ENCODE data around the gene UXS1. TPM values are rescaled to one million over a fixed set of nuclear protein-coding genes. Genes with fewer than 3 reads are reported as not detected.
A peak's percentile ranks its signal among the peaks of the same experiment; 100 is the strongest.

The UXS1 gene
- total RNA-seq, 2 experiments from 2014 or later, result 36.2 to 41.9 TPM

DNA sequence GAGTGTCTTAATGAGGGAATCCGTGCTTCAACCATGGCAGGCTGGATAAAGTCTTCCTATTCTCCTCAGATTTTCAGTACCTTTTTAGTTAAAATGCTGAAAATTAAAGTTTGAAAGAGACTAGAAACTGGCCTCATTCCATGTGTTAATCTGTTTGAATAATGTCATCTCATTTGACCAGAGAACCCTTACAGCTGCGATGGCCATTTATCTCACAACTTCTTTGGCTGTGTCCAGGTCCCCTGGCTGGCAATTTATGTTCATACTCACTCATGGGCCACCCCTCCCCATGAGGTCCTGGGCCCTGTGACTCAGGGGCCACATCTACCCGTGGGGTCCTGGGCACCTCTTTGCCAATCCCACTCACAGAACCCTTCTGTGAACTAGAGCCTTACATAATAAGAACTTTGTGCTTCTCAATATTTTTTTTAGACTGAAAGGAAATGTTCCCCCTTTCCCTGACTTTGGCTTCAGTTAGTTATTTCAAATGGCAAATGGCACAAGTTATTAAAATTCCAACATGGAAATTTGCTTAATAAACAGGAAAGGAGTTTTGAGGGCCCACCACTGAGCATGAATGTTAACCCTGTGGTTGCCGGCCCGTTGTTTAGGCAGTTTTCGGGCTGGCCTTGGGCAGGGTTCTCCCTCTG is 134.6 kb downstream of the UXS1 start:
- peaks cover 2% of the 10 kb centered on the region for H3K9me3 Mint-ChIP-seq
- intact Hi-C loops (cut with micrococcal nuclease), result no loop called here
- CTCF ChIA-PET, result no interaction called here
- no peak overlapping the region for H3K27ac Mint-ChIP-seq
- no peaks in the 10 kb centered on the region for H3K36me3 Mint-ChIP-seq (ENCODE audit: low read depth)
- H3K4me1 Mint-ChIP-seq (ENCODE audit: low read depth), result peaks cover 47% of the 10 kb centered on the region
- DNase-seq, result no peak
- H3K4me3 Mint-ChIP-seq, result no peak overlapping the region
- no peaks in the 10 kb centered on the region for H3K27me3 Mint-ChIP-seq (ENCODE audit: low read depth)

DNA sequence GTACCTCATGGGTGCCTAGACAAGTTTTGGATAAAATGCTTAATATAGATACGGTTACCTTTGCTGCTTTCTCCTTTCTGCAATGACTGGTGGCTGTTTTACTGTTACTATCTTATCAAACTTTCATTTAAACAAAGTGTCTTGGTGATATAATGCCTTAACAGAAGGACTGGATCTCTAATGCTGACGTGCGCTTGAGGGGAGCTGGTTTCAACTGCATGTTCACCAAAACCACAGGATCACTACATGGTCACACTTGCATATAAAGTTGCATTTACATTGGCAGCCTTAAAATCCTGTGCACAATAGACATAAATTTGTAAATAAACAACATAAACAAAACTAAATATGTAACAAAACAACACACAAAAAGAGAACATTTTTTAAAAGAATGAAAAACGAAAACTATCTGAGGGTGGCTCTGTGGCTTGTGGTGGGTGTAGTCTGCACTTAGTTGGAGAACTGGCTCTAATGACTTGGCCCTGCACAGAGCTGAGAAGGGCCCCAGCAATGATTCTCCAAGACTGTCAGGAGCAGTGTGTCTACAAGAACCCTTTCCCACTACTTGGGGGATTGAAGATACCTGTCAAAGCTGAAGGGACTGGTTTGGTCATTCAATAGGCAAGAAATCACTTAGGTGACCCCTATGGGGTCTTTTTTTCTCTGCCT is 135.5 kb downstream of the UXS1 start:
- intact Hi-C loops (cut with micrococcal nuclease), result no loop called here
- DNase-seq, result no peak
- H3K27me3 Mint-ChIP-seq (ENCODE audit: low read depth), result no peaks in the 10 kb centered on the region
- no peak overlapping the region for H3K27ac Mint-ChIP-seq
- CTCF ChIA-PET, result no interaction called here
- peaks cover 56% of the 10 kb centered on the region for H3K4me1 Mint-ChIP-seq (ENCODE audit: low read depth)
- no peak overlapping the region for H3K4me3 Mint-ChIP-seq
- no peaks in the 10 kb centered on the region for H3K36me3 Mint-ChIP-seq (ENCODE audit: low read depth)
- H3K9me3 Mint-ChIP-seq, result peaks cover 2% of the 10 kb centered on the region

GRCh38 chr2:106057206-106057605 is 136.9 kb downstream of the UXS1 start:
- intact Hi-C loops (cut with micrococcal nuclease), result no loop called here
- H3K27me3 Mint-ChIP-seq (ENCODE audit: low read depth), result no peaks in the 10 kb centered on the region
- CTCF ChIA-PET, result no interaction called here
- H3K9me3 Mint-ChIP-seq, result peaks cover 2% of the 10 kb centered on the region
- H3K27ac Mint-ChIP-seq, result peak overlapping the region; percentile 37
- H3K36me3 Mint-ChIP-seq (ENCODE audit: low read depth), result no peaks in the 10 kb centered on the region
- H3K4me1 Mint-ChIP-seq (ENCODE audit: low read depth), result peaks cover 66% of the 10 kb centered on the region
- peak; percentile 69 for DNase-seq
- H3K4me3 Mint-ChIP-seq, result no peak overlapping the region

DNA sequence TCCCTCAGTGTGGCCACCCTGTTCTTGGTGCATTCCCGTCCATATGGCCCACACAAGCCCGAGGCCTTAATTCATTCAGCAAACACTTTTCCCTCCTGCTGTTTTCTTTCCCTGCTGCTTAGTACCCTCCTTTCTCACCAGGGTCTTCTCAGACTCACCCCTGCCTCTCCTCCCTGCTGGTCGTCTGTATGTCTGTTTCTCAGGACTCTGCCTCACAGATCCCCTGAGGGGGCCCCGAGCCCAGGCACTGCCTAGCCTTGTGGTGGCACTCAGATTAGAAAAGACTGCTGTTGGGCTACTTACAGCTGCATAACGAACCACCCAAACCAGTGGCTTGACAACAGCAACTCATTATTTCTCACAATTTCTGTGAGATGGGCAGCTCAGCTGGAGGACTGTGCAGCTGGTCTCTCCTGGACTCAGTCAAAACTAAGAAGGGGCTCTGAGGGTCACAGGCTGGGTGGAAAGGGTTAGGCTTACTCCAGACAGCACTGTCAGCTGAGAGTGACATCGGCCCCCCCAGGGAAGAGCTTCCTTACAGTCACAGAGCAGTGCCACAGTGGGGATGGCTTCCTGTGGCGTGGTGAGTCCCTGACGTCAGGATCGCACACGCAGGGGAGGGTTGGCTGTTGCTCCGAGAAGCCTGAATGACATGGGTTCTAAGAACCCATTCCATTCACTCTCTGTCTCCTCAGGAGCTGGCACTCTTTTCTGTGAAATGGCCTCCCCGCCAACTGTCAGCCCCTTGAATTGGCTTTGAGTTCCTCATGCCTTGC is 139.0 kb downstream of the UXS1 start:
- intact Hi-C loops (cut with micrococcal nuclease), result no loop called here
- H3K27me3 Mint-ChIP-seq (ENCODE audit: low read depth), result no peaks in the 10 kb centered on the region
- H3K4me1 Mint-ChIP-seq (ENCODE audit: low read depth), result peaks cover 67% of the 10 kb centered on the region
- no peak overlapping the region for H3K4me3 Mint-ChIP-seq
- H3K27ac Mint-ChIP-seq, result no peak overlapping the region
- no peaks in the 10 kb centered on the region for H3K36me3 Mint-ChIP-seq (ENCODE audit: low read depth)
- peaks cover under 1% of the 10 kb centered on the region for H3K9me3 Mint-ChIP-seq
- CTCF ChIA-PET, result no interaction called here
- peak; percentile 32 for DNase-seq

DNA sequence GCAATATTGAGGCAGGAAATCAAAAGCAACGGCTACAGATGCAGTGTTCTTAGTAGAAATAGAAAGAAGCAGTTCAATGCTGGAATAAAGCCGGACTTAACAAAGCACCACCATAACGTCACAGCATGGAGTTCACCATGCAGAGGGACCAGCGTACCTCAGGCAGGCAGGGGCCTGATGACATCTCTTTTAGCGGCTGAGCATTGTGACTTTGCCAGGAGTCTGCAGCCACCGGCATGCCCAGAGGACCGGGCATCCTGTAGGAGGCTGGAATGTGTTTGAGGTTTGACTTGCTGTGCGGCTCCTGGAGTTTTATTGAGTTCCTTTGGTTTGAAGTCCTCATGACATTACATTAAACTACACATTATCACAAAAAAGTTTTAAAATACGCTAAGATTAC is 139.8 kb downstream of the UXS1 start:
- intact Hi-C loops (cut with micrococcal nuclease), result no loop called here
- Mint-ChIP-seq H3K27me3 (ENCODE audit: low read depth) (no peaks in the 10 kb centered on the region), H3K4me1 (ENCODE audit: low read depth) (peaks cover 66% of the 10 kb centered on the region), H3K9me3 (no peaks in the 10 kb centered on the region), H3K27ac (no peak overlapping the region), H3K4me3 (no peak overlapping the region), H3K36me3 (ENCODE audit: low read depth) (no peaks in the 10 kb centered on the region)
- CTCF ChIA-PET, result no interaction called here
- DNase-seq, result no peak

DNA sequence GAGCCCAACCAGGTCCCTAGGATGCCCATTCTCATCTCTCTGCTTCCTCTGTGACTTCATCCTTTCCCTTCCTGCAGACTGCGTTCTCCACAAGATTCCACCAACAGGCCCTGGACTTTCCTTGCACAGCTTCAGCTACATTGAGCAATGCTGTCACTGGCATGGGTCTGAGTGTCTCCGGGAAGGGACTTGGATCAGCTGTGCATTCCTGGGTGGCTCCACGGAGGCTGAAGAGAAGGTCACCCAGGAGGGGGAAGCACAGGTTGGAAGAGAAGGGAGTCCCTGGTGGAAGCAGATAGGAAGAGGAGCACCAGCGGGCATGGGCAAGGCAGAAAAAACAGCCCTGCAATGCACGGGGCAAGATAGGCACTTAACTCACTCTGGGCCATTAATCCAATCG is 140.5 kb downstream of the UXS1 start:
- CTCF ChIA-PET, result interaction anchor here (0.8 to 0.9 kb wide), 2 partner anchors 8 to 31 kb away, joined by 3 read pairs; no protein-coding TSS in a partner anchor
- intact Hi-C loops (cut with micrococcal nuclease), result no loop called here
- H3K9me3 Mint-ChIP-seq, result no peaks in the 10 kb centered on the region
- no peaks in the 10 kb centered on the region for H3K36me3 Mint-ChIP-seq (ENCODE audit: low read depth)
- no peak for DNase-seq
- no peak overlapping the region for H3K4me3 Mint-ChIP-seq
- H3K4me1 Mint-ChIP-seq (ENCODE audit: low read depth), result peaks cover 62% of the 10 kb centered on the region
- H3K27ac Mint-ChIP-seq, result no peak overlapping the region
- H3K27me3 Mint-ChIP-seq (ENCODE audit: low read depth), result no peaks in the 10 kb centered on the region

- intact Hi-C loops (cut with micrococcal nuclease), result no loop called here
- H3K4me3 Mint-ChIP-seq, result no peak overlapping the region
- H3K4me1 Mint-ChIP-seq (ENCODE audit: low read depth), result peaks cover 59% of the 10 kb centered on the region
- H3K36me3 Mint-ChIP-seq (ENCODE audit: low read depth), result no peaks in the 10 kb centered on the region
- CTCF ChIA-PET, result interaction anchor here (0.8 to 0.9 kb wide), 2 partner anchors 9 to 32 kb away, joined by 3 read pairs; no protein-coding TSS in a partner anchor
- no peaks in the 10 kb centered on the region for H3K9me3 Mint-ChIP-seq
- no peak overlapping the region for H3K27ac Mint-ChIP-seq
- DNase-seq, result peak; percentile 47
- no peaks in the 10 kb centered on the region for H3K27me3 Mint-ChIP-seq (ENCODE audit: low read depth)
Measured at GRCh38 chr2:106053116-106053515, 141.0 kb downstream of the UXS1 start.

- no peak for DNase-seq
- no peak overlapping the region for H3K27ac Mint-ChIP-seq
- intact Hi-C loops (cut with micrococcal nuclease), result no loop called here
- H3K27me3 Mint-ChIP-seq (ENCODE audit: low read depth), result no peaks in the 10 kb centered on the region
- no peak overlapping the region for H3K4me3 Mint-ChIP-seq
- H3K36me3 Mint-ChIP-seq (ENCODE audit: low read depth), result no peaks in the 10 kb centered on the region
- H3K4me1 Mint-ChIP-seq (ENCODE audit: low read depth), result peaks cover 9% of the 10 kb centered on the region
- H3K9me3 Mint-ChIP-seq, result no peaks in the 10 kb centered on the region
- CTCF ChIA-PET, result no interaction called here
Measured at GRCh38 chr2:106044859-106045258, 149.2 kb downstream of the UXS1 start.

GRCh38 chr2:106044021-106044420 is 150.1 kb downstream of the UXS1 start:
- Mint-ChIP-seq H3K36me3 (ENCODE audit: low read depth) (no peaks in the 10 kb centered on the region), H3K4me3 (no peak overlapping the region), H3K4me1 (ENCODE audit: low read depth) (peaks cover 9% of the 10 kb centered on the region), H3K27ac (no peak overlapping the region), H3K27me3 (ENCODE audit: low read depth) (no peaks in the 10 kb centered on the region), H3K9me3 (no peaks in the 10 kb centered on the region)
- intact Hi-C loops (cut with micrococcal nuclease), result no loop called here
- DNase-seq, result no peak
- CTCF ChIA-PET, result interaction anchor here (0.6 kb wide), 1 partner anchor 60 kb away, joined by 3 read pairs; no protein-coding TSS in a partner anchor
